Measurements from ENCODE around the gene EGFL7. TPM values are rescaled to one million over a fixed set of nuclear protein-coding genes. Genes with fewer than 3 reads are reported as not detected.
A peak's percentile ranks its signal among the peaks of the same experiment; 100 is the strongest.
"Not testable (repeated sequence)": the region's sequence is repeated elsewhere in the genome, so short reads cannot be mapped to it uniquely, and the experiment has no call there.

EGFL7 gene
- total and polyA plus RNA-seq, 2 of the 13 experiments (the other 11 are each of a cell fraction or from before 2014, with no cell fraction given) = 0.20 to 5.1 TPM

DNA sequence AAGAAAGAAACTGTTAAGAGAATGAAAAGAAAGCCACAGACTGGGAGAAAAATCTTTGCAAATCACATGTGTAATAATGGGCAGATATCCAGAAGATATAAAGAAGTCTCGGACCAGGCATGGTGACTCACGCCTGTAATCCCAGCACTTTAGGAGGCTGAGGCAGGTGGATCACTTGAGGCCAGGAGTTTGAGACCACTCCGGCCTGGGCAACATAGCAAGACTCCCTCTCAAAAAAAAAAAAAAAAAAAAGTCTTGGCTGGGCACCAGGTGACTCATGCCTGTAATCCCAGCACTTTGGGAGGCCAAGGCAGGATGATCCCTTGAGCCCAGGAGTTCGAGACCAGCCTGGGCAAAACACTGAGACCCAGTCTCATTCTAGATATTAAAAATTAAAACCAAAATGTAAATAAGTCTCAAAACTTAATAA lies 48.5 kb downstream of the EGFL7 start:
- H3K79me2 ChIP-seq (ENCODE audit: insufficient read depth, low read length); H3K9ac ChIP-seq (ENCODE audit: insufficient read depth, low read depth, low read length); intact Hi-C loops (cut with micrococcal nuclease; ENCODE audit: unreplicated experiment); POLR2A ChIA-PET; H3K27ac ChIP-seq (ENCODE audit: extremely low read length, insufficient read depth, low read length); H4K20me1 ChIP-seq (ENCODE audit: insufficient read depth, low read length); BruUV-seq (replicated peaks); H3K9me3 ChIP-seq (ENCODE audit: low read length); H3K4me2 ChIP-seq (ENCODE audit: low read depth, low read length); H3K4me3 ChIP-seq (replicated peaks in 1 of 3; ENCODE audit: insufficient read depth in 1 of 3, low read depth in 2 of 3, low read length in 3 of 3); in situ Hi-C loops (cut with HindIII; ENCODE audit: extremely low pct_ligation_motif_present, low pct_unique_long_range_greater_than_20kb); H2AFZ ChIP-seq (ENCODE audit: low read length); CTCF ChIA-PET (ENCODE audit: low intra/inter-chr PET ratio, low total read pairs); DNase-seq (ENCODE audit: low spot score); ATAC-seq; H3K36me3 ChIP-seq (replicated peaks in 1 of 2; ENCODE audit: control insufficient read depth in 1 of 2, insufficient read depth in 2 of 2, low read length in 2 of 2); FAIRE-seq: not testable (repeated sequence)
- H3K27me3 ChIP-seq (ENCODE audit: control insufficient read depth in 1 of 2, insufficient read depth in 2 of 2, low read length in 2 of 2) = peaks cover 11 to 54% of the 10 kb centered on the region in 2 experiments; a peak in 3 of 5 replicates
- TF ChIP-seq ZNF121 (CRISPR knock-in tag; IDR thresholded peaks at IDR 0.05) = peak; percentile 60
- H3K4me1 ChIP-seq (ENCODE audit: insufficient read depth, low read length) = peaks cover 29% of the 10 kb centered on the region
- WGBS (ENCODE audit: low lambda C conversion rate) = 18% methylated on average over 4 of the region's 4 CpGs

GRCh38 chr9:136711751-136712689 lies 49.3 kb downstream of the EGFL7 start, which contains the start of gene DIPK1B:
DIPK1B (plus strand) TSS chr9:136712572; CDS start chr9:136712666, 94 bp downstream.
- FAIRE-seq (no peak), DNase-seq (ENCODE audit: low spot score) (no peak), ATAC-seq (no peak)
- Histone ChIP-seq H3K9ac (ENCODE audit: insufficient read depth, low read depth, low read length) (peak within 1 kb of the TSS; percentile 43; the same call in 1 of the 2 replicates), H3K36me3 (replicated peaks in 1 of 2; ENCODE audit: control insufficient read depth in 1 of 2, insufficient read depth in 2 of 2, low read length in 2 of 2) (no peaks in the 10 kb centered on the region), H4K20me1 (ENCODE audit: insufficient read depth, low read length) (no peaks in the 10 kb centered on the region), H3K27me3 (ENCODE audit: control insufficient read depth in 1 of 2, insufficient read depth in 2 of 2, low read length in 2 of 2) (peaks cover 9 to 48% of the 10 kb centered on the region in 2 experiments; a peak in 3 of 5 replicates), H3K4me2 (ENCODE audit: low read depth, low read length) (peak within 1 kb of the TSS; percentile 65), H3K4me1 (ENCODE audit: insufficient read depth, low read length) (peaks cover 29% of the 10 kb centered on the region), H2AFZ (ENCODE audit: low read length) (no peak within 1 kb of the TSS), H3K27ac (ENCODE audit: extremely low read length, insufficient read depth, low read length) (no peak within 1 kb of the TSS), H3K79me2 (ENCODE audit: insufficient read depth, low read length) (no peaks in the 10 kb centered on the region), H3K9me3 (ENCODE audit: low read length) (no peaks in the 10 kb centered on the region), H3K4me3 (replicated peaks in 1 of 3; ENCODE audit: insufficient read depth in 1 of 3, low read depth in 2 of 3, low read length in 3 of 3) (peak within 1 kb of the TSS; percentile 32 to 66 (median 54); a peak in 5 of 6 replicates)
- 51% methylated on average over 17 of the region's 119 CpGs for WGBS (ENCODE audit: low lambda C conversion rate)
- intact Hi-C loops (cut with micrococcal nuclease; ENCODE audit: unreplicated experiment) (no loop called here), in situ Hi-C loops (cut with HindIII; ENCODE audit: extremely low pct_ligation_motif_present, low pct_unique_long_range_greater_than_20kb) (no loop called here)
- TF ChIP-seq ZNF7 (CRISPR knock-in tag; IDR thresholded peaks at IDR 0.05) (0 out of 2 replicates have a peak, but pooled peaks have one; percentile 19), ZNF160 (CRISPR knock-in tag; IDR thresholded peaks at IDR 0.05) (no peak)
- CTCF ChIA-PET (ENCODE audit: low intra/inter-chr PET ratio, low total read pairs) = no interaction called here
- no TSS peak for BruUV-seq (replicated peaks)
- POLR2A ChIA-PET = no interaction called here

Data from HepG2 (cell line).